CD1c-positive myeloid dendritic cell (primary cell): ENCODE results near the gene GRID1.

Experiments used
- DNase-seq: peaks from one replicate; pipeline ENCODE4 v3.0.0-alpha.2; 2016; ENCODE audit errors: extremely low spot score

GRID1 gene

GRCh38 chr10:85926986-85927385 is 439.6 kb downstream of the GRID1 start:
- DNase-seq, result no peak

- no peak for DNase-seq
Observed at GRCh38 chr10:85926136-85926535, 440.5 kb downstream of the GRID1 start.

GRCh38 chr10:85925201-85925750 is 441.3 kb downstream of the GRID1 start:
- no peak for DNase-seq

GRCh38 chr10:85924382-85925102 is 442.1 kb downstream of the GRID1 start:
- DNase-seq, result no peak

- DNase-seq, result no peak
Observed at GRCh38 chr10:85922356-85923129, 444.1 kb downstream of the GRID1 start.

- no peak for DNase-seq
Observed at GRCh38 chr10:85921789-85922188, 444.8 kb downstream of the GRID1 start.

GRCh38 chr10:85920311-85920710 is 446.3 kb downstream of the GRID1 start:
- no peak for DNase-seq

GRCh38 chr10:85919491-85920021 is 447.0 kb downstream of the GRID1 start:
- no peak for DNase-seq

- no peak for DNase-seq
Observed at GRCh38 chr10:85918371-85918770, 448.2 kb downstream of the GRID1 start.

- no peak for DNase-seq
Observed at GRCh38 chr10:85917601-85918000, 449.0 kb downstream of the GRID1 start.

GRCh38 chr10:85916994-85917573 is 449.5 kb downstream of the GRID1 start:
- no peak for DNase-seq

- no peak for DNase-seq
Observed at GRCh38 chr10:85916286-85916685, 450.3 kb downstream of the GRID1 start.

GRCh38 chr10:85915245-85915846 is 451.2 kb downstream of the GRID1 start:
- DNase-seq, result no peak

GRCh38 chr10:85914720-85915119 is 451.9 kb downstream of the GRID1 start:
- no peak for DNase-seq

- DNase-seq, result no peak
Observed at GRCh38 chr10:85908462-85908861, 458.1 kb downstream of the GRID1 start.

- no peak for DNase-seq
Observed at GRCh38 chr10:85902051-85902450, 464.5 kb downstream of the GRID1 start.

- no peak for DNase-seq
Observed at GRCh38 chr10:85901599-85901998, 465.0 kb downstream of the GRID1 start.

GRCh38 chr10:85900487-85900886 is 466.1 kb downstream of the GRID1 start:
- DNase-seq, result no peak

- DNase-seq, result no peak
Observed at GRCh38 chr10:85900061-85900460, 466.5 kb downstream of the GRID1 start.

GRCh38 chr10:85891472-85891871 is 475.1 kb downstream of the GRID1 start:
- no peak for DNase-seq

GRCh38 chr10:85888559-85888958 is 478.0 kb downstream of the GRID1 start:
- no peak for DNase-seq

GRCh38 chr10:85888004-85888403 is 478.6 kb downstream of the GRID1 start:
- DNase-seq, result no peak
